Prostate gland (tissue), 2 donors: Measurements from ENCODE around the gene C5orf24. TPM values are rescaled to one million over a fixed set of nuclear protein-coding genes. Genes with fewer than 3 reads are reported as not detected.

Experiments used
- DNase-seq: peaks from one replicate; pipeline ENCODE4 v3.0.0-alpha.2; 2019; ENCODE audit warnings: low spot score
- H3K27ac ChIP-seq, 2 donors: fragments of 200-600 bp; sonication (generic); 2 replicates each; pipeline ENCODE4 v1.5.1; 2017 to 2019
- H3K27me3 ChIP-seq: fragments of 200-600 bp; sonication (generic); replicated peaks from 2 replicates; pipeline ENCODE4 v1.5.1; 2019; ENCODE audit not compliant: insufficient read depth
- H3K36me3 ChIP-seq, 2 donors: fragments of 200-600 bp; sonication (generic); 1 replicate in 1 of 2; 2 replicates in 1 of 2; pipeline versions ENCODE4 v1.5.1 to v1.8.1; 2017 to 2019
- H3K4me1 ChIP-seq: fragments of 200-600 bp; sonication (generic); replicated peaks from 2 replicates; pipeline ENCODE4 v1.5.1; 2019
- H3K4me3 ChIP-seq, 2 donors: fragments of 200-600 bp; sonication (generic); 2 replicates each; pipeline ENCODE4 v1.5.1; 2017 to 2019
- H3K9me3 ChIP-seq: fragments of 200-600 bp; sonication (generic); 2 replicates; pipeline ENCODE4 v1.5.1; 2017
- POLR2A ChIP-seq: fragments of 450-650 bp; IDR thresholded peaks from one replicate; pipeline ENCODE4 v1.6.1; 2016; ENCODE audit warnings: antibody characterized with exemption, mild to moderate bottlenecking
- POLR2AphosphoS5 ChIP-seq: sonication (generic); formaldehyde crosslinking; IDR thresholded peaks from one replicate; pipeline ENCODE4 v1.6.1; 2017; ENCODE audit warnings: antibody characterized with exemption
- WGBS: methylation state at CpG from one replicate; pipeline ENCODE4 v1.1.5; 2018; 5-methylcytosine and 5-hydroxymethylcytosine counted together
- intact Hi-C: fragments of 100-400 bp; cut with DNase I; formaldehyde crosslinking; loops from one replicate; pipeline ENCODE4 v1.14.2; 2022
- total RNA-seq, 2 donors: library from RNA; depleted of rRNA; stranded (reverse); fragments of >200 nt; gene quantifications; one replicate each; pipeline ENCODE4 v1.1.0, GENCODE V29; 2016
- TF ChIP-seq, protein P1 (sequence below), 4 experiments: fragments of 200-600 bp in 2 of 4; fragments of 450-650 bp in 2 of 4; sonication (generic) in 2 of 4; IDR thresholded peaks; 1 replicate in 3 of 4; 2 replicates in 1 of 4; pipeline ENCODE4 v1.5.1; 2016 to 2019; ENCODE audit warnings: antibody characterized with exemption in 4 of 4, mild to moderate bottlenecking in 2 of 4, moderate library complexity in 2 of 4

C5orf24 gene
- 10 to 100 TPM; 30.4 to 39.5 TPM for total RNA-seq

DNA sequence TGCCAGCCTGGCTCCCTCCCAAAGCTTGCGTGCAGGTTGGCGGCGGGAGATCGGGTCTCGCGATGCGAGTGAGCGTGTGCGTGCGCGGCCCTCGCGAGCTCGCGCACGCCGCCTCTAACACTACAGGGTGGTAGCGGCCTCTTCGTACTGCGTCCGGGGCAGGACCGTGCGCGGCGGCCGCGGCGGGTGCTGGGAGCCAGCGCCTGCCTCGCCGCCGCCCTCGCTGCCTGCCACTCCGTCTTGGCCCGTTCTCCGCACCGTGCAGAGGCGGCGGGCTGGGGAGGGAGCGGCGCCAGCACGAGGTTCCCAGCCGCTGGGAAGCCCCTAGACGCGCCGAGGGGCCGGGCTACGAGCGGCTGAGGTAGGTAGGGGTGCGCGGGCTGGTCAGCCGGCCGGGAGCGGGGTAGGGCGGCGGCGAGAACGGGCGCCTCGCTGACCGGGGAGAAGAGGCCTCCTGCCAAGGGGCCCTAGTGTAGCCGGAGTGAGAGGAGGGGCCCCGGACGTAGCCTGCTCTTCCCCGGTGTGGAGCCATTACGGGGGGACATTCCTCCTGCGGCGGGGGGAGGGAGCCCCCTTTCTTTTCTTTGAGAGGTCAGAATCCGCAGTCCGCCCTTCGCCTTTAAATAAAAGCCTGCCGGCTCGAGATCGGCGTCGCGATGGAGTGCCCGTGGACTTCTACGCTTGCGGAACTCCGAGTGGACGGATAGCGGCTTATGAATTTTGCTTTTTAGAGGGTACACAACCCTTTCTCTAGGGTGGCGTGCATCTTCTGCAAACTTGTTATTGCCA lies at the start of gene C5orf24:
TSS of gene C5orf24 (plus strand) at position 117 of the 789 bp plus-strand sequence. CDS start 8,933 bp downstream, outside the sequence.
- no peaks in the 10 kb centered on the region for H3K27me3 ChIP-seq
- peak; percentile 91 for DNase-seq
- H3K36me3 ChIP-seq: no peaks in the 10 kb centered on the region
- WGBS: 0% methylated on average over 70 of the region's 84 CpGs
- intact Hi-C loops: loop anchor here (5.0 to 10.0 kb wide), 2 partner anchors 61 to 169 kb away; partner anchors contain the start of gene PCBD2
- H3K4me1 ChIP-seq: peaks cover 6% of the 10 kb centered on the region
- peak within 1 kb of the TSS; percentile 96 to 97 for H3K27ac ChIP-seq
- TF ChIP-seq POLR2AphosphoS5 (peak; percentile 87), POLR2A (peak; percentile 94)
- TF ChIP-seq, protein P1, sequence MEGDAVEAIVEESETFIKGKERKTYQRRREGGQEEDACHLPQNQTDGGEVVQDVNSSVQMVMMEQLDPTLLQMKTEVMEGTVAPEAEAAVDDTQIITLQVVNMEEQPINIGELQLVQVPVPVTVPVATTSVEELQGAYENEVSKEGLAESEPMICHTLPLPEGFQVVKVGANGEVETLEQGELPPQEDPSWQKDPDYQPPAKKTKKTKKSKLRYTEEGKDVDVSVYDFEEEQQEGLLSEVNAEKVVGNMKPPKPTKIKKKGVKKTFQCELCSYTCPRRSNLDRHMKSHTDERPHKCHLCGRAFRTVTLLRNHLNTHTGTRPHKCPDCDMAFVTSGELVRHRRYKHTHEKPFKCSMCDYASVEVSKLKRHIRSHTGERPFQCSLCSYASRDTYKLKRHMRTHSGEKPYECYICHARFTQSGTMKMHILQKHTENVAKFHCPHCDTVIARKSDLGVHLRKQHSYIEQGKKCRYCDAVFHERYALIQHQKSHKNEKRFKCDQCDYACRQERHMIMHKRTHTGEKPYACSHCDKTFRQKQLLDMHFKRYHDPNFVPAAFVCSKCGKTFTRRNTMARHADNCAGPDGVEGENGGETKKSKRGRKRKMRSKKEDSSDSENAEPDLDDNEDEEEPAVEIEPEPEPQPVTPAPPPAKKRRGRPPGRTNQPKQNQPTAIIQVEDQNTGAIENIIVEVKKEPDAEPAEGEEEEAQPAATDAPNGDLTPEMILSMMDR (IDR thresholded peaks at IDR 0.05): peak in 1 of 4 experiments; percentile 25
- peak within 1 kb of the TSS; percentile 95 to 99 for H3K4me3 ChIP-seq
- no peaks in the 10 kb centered on the region for H3K9me3 ChIP-seq

DNA sequence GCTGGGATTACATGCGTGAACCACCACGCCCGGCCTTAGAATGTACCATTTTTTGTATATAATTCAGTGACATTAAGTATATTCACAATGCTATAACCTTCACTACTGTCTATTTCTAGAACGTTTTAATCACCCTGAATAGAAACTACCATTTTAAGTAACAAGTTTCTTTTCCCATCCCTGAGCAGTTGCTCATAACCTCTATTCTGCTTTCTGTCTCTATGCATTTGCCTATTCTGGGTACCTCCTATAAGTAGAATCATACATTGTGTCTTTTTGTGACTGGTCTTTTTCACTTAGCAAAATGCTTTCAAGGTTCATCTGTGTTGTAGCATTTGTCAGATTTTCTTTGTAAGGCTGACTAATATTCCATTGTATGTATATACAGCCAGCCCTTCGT lies 47.3 kb upstream of the C5orf24 start:
- peaks cover 0 to 8% of the 10 kb centered on the region in 2 donors for H3K36me3 ChIP-seq
- no peak for TF ChIP-seq POLR2A
- no peak for TF ChIP-seq POLR2AphosphoS5
- TF ChIP-seq, protein P1 (IDR thresholded peaks at IDR 0.05): no peak
- 95% methylated on average over 5 of the region's 5 CpGs for WGBS
- no peak for DNase-seq
- no peak overlapping the region for H3K27ac ChIP-seq
- no peaks in the 10 kb centered on the region for H3K4me1 ChIP-seq
- no peaks in the 10 kb centered on the region for H3K27me3 ChIP-seq
- no peaks in the 10 kb centered on the region for H3K9me3 ChIP-seq
- intact Hi-C loops: no loop called here
- no peak overlapping the region for H3K4me3 ChIP-seq

DNA sequence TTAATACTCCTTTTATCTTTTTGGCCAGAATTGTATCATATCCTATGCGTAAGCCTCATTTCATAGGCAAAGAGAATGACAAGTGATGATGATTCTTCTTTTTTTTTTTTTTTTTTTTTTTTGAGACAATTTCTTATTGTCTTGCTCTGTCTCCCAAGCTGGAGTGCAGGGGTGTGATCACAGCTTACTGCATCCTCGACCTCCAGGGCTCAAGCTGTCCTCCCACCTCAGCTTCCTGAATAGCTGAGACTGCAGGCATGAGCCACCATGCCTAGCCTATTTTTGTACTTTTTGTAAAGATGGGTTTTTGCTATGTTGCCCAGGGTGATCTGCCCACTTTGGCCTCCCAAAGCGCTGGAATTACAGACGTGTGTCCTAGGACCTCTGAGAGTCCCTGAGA lies 41.9 kb upstream of the C5orf24 start:
- Histone ChIP-seq H3K9me3 (no peaks in the 10 kb centered on the region), H3K4me3 (no peak overlapping the region), H3K27ac (no peak overlapping the region), H3K27me3 (no peaks in the 10 kb centered on the region), H3K36me3 (no peaks in the 10 kb centered on the region), H3K4me1 (no peaks in the 10 kb centered on the region)
- TF ChIP-seq POLR2AphosphoS5 (no peak), POLR2A (no peak)
- TF ChIP-seq, protein P1 (IDR thresholded peaks at IDR 0.05): no peak
- intact Hi-C loops: no loop called here
- no peak for DNase-seq
- 86% methylated on average over 4 of the region's 4 CpGs for WGBS

DNA sequence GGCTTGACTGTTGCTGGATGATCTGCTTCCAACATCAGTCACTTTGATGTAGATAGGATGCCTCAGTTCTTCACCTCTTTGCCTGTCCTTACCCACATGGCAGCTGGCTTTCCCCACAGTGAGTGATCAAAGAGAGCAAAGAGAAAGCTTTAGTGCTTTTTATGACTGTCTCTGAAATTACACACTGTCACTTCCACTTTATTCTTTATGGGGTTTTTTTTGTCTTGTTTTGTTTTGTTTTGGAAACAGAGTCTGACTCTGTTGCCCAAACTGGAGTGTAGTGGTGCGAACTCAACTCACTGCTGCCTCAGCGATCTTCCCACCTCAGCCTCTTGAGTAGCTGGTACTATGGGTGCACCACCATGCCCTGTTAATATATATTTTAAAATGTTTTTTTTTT lies 32.4 kb upstream of the C5orf24 start:
- TF ChIP-seq POLR2AphosphoS5 (no peak), POLR2A (no peak)
- TF ChIP-seq, protein P1 (IDR thresholded peaks at IDR 0.05): no peak
- H3K27me3 ChIP-seq: no peaks in the 10 kb centered on the region
- no peak overlapping the region for H3K27ac ChIP-seq
- no peaks in the 10 kb centered on the region for H3K9me3 ChIP-seq
- intact Hi-C loops: no loop called here
- no peaks in the 10 kb centered on the region for H3K4me1 ChIP-seq
- DNase-seq: no peak
- H3K36me3 ChIP-seq: no peaks in the 10 kb centered on the region
- H3K4me3 ChIP-seq: no peak overlapping the region
- 90% methylated on average over 2 of the region's 2 CpGs for WGBS

DNA sequence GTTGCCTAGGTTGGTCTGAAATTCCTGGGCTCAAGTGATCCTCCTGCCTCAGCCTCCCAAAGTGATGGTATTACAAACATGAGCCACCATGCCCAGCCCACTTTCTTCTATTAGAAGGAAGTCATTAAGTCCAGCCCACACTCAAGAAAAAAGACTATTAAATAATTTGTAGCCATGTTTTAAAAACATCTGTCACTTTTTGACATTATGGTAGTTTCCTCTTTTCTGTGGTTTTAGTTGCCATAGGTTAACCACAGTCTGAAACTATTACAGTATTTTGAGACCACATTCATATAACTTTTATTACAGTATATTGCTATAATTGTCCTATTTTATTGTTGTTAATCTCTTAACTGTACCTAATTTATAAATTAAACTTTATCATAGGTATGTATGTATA lies 31.9 kb upstream of the C5orf24 start:
- no peak for DNase-seq
- intact Hi-C loops: no loop called here
- H3K4me3 ChIP-seq: no peak overlapping the region
- TF ChIP-seq POLR2AphosphoS5: no peak
- TF ChIP-seq POLR2A: no peak
- TF ChIP-seq, protein P1 (IDR thresholded peaks at IDR 0.05): no peak
- no peak overlapping the region for H3K27ac ChIP-seq
- H3K27me3 ChIP-seq: no peaks in the 10 kb centered on the region
- no peaks in the 10 kb centered on the region for H3K4me1 ChIP-seq
- H3K9me3 ChIP-seq: no peaks in the 10 kb centered on the region
- H3K36me3 ChIP-seq: no peaks in the 10 kb centered on the region
